ENCODE measurements around the gene EPS8L2. TPM values are rescaled to one million over a fixed set of nuclear protein-coding genes. Genes with fewer than 3 reads are reported as not detected.

The EPS8L2 gene
- total and polyA plus RNA-seq, 9 of the 15 experiments (the other 6 are each of a cell fraction or from before 2014, with no cell fraction given): 0.75 to 17.0 (median 3.7) TPM

- TF ChIP-seq ZNF699 (CRISPR knock-in tag; IDR thresholded peaks at IDR 0.05; ENCODE audit: insufficient replicate concordance): no peak
- no peak for TF ChIP-seq CEBPG (CRISPR knock-in tag; IDR thresholded peaks at IDR 0.05)
- TF ChIP-seq CEBPG (tag; conservative IDR thresholded peaks at IDR 0.05 in 1 of 2, IDR thresholded peaks at IDR 0.05 in 1 of 2): no peak
- TF ChIP-seq ZNF766 (CRISPR knock-in tag; conservative IDR thresholded peaks at IDR 0.05): peak; percentile 85
- TF ChIP-seq THRA (IDR thresholded peaks at IDR 0.05): peak; percentile 94
- TF ChIP-seq ZNF644 (tag; IDR thresholded peaks at IDR 0.05; ENCODE audit: low read depth): peak; percentile 55; the same call in 1 of the 2 replicates
- peak in 1 of 2 experiments; percentile 41; a peak in 1 of 4 replicates for TF ChIP-seq MNT (conservative IDR thresholded peaks at IDR 0.05)
Measured at GRCh38 chr11:665704-666281, 40.2 kb upstream of the EPS8L2 start (continued).

GRCh38 chr11:673866-674265 lies 32.2 kb upstream of the EPS8L2 start:
- no peak overlapping the region for H2AFZ ChIP-seq (ENCODE audit: low read depth, low read length)
- no peak overlapping the region for H3K4me3 ChIP-seq
- WGBS (ENCODE audit: insufficient coverage, low coverage, missing lambda C conversion rate): 97% methylated on average over 8 of the region's 8 CpGs
- H3K4me2 ChIP-seq (ENCODE audit: insufficient read depth, low read length): no peak overlapping the region
- peaks cover 64% of the 10 kb centered on the region for H3K36me3 ChIP-seq (ENCODE audit: control insufficient read depth, insufficient read depth, low read length)
- CTCF ChIA-PET (ENCODE audit: low intra/inter-chr PET ratio): no interaction called here
- no peak overlapping the region for H3K27ac ChIP-seq (ENCODE audit: extremely low read depth, low read depth, low read length)
- intact Hi-C loops (cut with micrococcal nuclease) (no loop called here), in situ Hi-C loops (cut with MboI) (no loop called here)
- no peaks in the 10 kb centered on the region for H3K79me2 ChIP-seq (ENCODE audit: control insufficient read depth, insufficient read depth, low read length)
- no peaks in the 10 kb centered on the region for H3K27me3 ChIP-seq (ENCODE audit: control insufficient read depth in 2 of 2, insufficient read depth in 2 of 2, low read length in 2 of 2)
- no peak overlapping the region for H3K9ac ChIP-seq (ENCODE audit: insufficient read depth in 1 of 2, low read depth in 2 of 2, low read length in 2 of 2)
- DNase-seq (ENCODE audit: extremely low read depth in 1 of 4, low spot score in 3 of 4) (no peak), ATAC-seq (no peak), FAIRE-seq (no peak)
- POLR2A ChIA-PET: interaction anchor here (0.6 to 2.9 kb wide), 8 partner anchors 8 to 131 kb away, joined by 3 to 14 read pairs (median 3); partner anchors contain the start of genes DEAF1 and TMEM80
- H4K20me1 ChIP-seq (replicated peaks; ENCODE audit: control insufficient read depth, insufficient read depth, low read length): no peaks in the 10 kb centered on the region
- no peaks in the 10 kb centered on the region for H3K9me1 ChIP-seq (ENCODE audit: control insufficient read depth, insufficient read depth, low read length)
- H3K4me1 ChIP-seq (replicated peaks in 1 of 2; ENCODE audit: control insufficient read depth in 2 of 2, insufficient read depth in 2 of 2, low read length in 2 of 2): no peaks in the 10 kb centered on the region
- BruUV-seq (replicated peaks): no TSS peak
- no peaks in the 10 kb centered on the region for H3K9me3 ChIP-seq (replicated peaks; ENCODE audit: control insufficient read depth, insufficient read depth, low read depth, low read length)
- TF ChIP-seq HMBOX1 (IDR thresholded peaks at IDR 0.05): no peak
- TF ChIP-seq ZNF785 (CRISPR knock-in tag; IDR thresholded peaks at IDR 0.05): no peak
- TF ChIP-seq NFE2 (IDR thresholded peaks at IDR 0.05; ENCODE audit: low read depth): no peak
- TF ChIP-seq TCF15 (CRISPR knock-in tag; IDR thresholded peaks at IDR 0.05): no peak
- no peak for TF ChIP-seq SMARCA4 (IDR thresholded peaks at IDR 0.05)
- TF ChIP-seq GTF2B (IDR thresholded peaks at IDR 0.05; ENCODE audit: extremely low read depth, insufficient read length): no peak
